PC-3 (cell line): ENCODE results near the gene TBC1D25.

Source experiments
- EZH2phosphoT487 ChIP-seq: fragments of 300-600 bp; sonication (generic); IDR thresholded peaks from 2 replicates; pipeline ENCODE4 v1.6.1; 2018; ENCODE audit warnings: mild to moderate bottlenecking, antibody characterized with exemption, low read length, borderline replicate concordance
- TF ChIP-seq, protein P1 (sequence below): fragments of 300-600 bp; sonication (generic); conservative IDR thresholded peaks from 2 replicates; pipeline ENCODE4 v1.5.1; 2017; ENCODE audit warnings: antibody characterized with exemption, low read depth, mild to moderate bottlenecking, low read length

DNA sequence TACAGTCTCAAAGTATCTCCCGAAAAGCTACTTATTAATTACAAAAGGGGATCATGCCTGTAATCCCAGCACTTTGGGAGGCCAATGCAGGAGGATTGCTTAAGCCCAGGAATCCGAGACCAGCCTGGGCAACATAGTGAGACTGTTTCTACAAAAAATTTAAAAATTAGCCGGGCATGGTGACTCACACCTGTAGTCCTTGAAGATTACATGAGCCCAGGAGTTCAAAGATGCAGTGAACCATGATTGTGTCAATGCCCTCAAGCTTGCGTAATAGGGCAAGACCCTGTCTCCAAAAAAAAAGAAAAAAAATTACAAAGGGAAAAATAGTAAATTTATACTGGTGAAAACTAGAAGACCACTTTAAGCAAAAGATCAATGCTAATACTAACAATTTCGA, 34.0 kb upstream of the TBC1D25 start:
- TF ChIP-seq, protein P1, sequence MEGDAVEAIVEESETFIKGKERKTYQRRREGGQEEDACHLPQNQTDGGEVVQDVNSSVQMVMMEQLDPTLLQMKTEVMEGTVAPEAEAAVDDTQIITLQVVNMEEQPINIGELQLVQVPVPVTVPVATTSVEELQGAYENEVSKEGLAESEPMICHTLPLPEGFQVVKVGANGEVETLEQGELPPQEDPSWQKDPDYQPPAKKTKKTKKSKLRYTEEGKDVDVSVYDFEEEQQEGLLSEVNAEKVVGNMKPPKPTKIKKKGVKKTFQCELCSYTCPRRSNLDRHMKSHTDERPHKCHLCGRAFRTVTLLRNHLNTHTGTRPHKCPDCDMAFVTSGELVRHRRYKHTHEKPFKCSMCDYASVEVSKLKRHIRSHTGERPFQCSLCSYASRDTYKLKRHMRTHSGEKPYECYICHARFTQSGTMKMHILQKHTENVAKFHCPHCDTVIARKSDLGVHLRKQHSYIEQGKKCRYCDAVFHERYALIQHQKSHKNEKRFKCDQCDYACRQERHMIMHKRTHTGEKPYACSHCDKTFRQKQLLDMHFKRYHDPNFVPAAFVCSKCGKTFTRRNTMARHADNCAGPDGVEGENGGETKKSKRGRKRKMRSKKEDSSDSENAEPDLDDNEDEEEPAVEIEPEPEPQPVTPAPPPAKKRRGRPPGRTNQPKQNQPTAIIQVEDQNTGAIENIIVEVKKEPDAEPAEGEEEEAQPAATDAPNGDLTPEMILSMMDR, result no peak
- no peak for TF ChIP-seq EZH2phosphoT487
